Calu3 (cell line): ENCODE data around the gene DDX39B. TPM values are rescaled to one million over a fixed set of nuclear protein-coding genes. Genes with fewer than 3 reads are reported as not detected.
"Not testable (repeated sequence)": the region's sequence is repeated elsewhere in the genome, so short reads cannot be mapped to it uniquely, and the experiment has no call there.

ENCODE experiments used
- BruUV-seq: library from RNA; stranded (reverse); fragments of 400-500 nt; replicated peaks from 2 replicates; lab custom pipeline; 2021; lab: Mats Ljungman, UMichigan
- CTCF ChIA-PET: fragments of 300-600 bp; sonication (Branson Sonifier 250); formaldehyde crosslinking; loops from one replicate; lab custom pipeline; 2022; ENCODE audit warnings: antibody characterized with exemption; lab: Charles Lee
- DNase-seq: peaks from one replicate; pipeline ENCODE4 v3.0.0; 2022
- H3K27ac Mint-ChIP-seq: one replicate; pipeline ENCODE4 v1.8.0; 2022; ENCODE audit warnings: mixed read lengths; ENCODE audit not compliant: unreplicated experiment
- H3K27me3 Mint-ChIP-seq: one replicate; pipeline ENCODE4 v1.8.0; 2022; ENCODE audit warnings: mixed read lengths; ENCODE audit not compliant: unreplicated experiment
- H3K36me3 Mint-ChIP-seq: one replicate; pipeline ENCODE4 v1.8.0; 2022; ENCODE audit warnings: mild to moderate bottlenecking, moderate library complexity, mixed read lengths; ENCODE audit not compliant: insufficient read depth, unreplicated experiment
- H3K4me1 Mint-ChIP-seq: one replicate; pipeline ENCODE4 v1.8.0; 2022; ENCODE audit warnings: mild to moderate bottlenecking, low read depth, mixed read lengths; ENCODE audit not compliant: unreplicated experiment
- H3K4me3 Mint-ChIP-seq: one replicate; pipeline ENCODE4 v1.8.0; 2022; ENCODE audit warnings: mild to moderate bottlenecking, low read depth, moderate library complexity, mixed read lengths; ENCODE audit not compliant: unreplicated experiment
- H3K9me3 Mint-ChIP-seq: one replicate; pipeline ENCODE4 v1.8.0; 2022; ENCODE audit warnings: low read depth, mixed read lengths; ENCODE audit not compliant: unreplicated experiment
- CTCF ChIP-seq: fragments of 200-600 bp; IDR thresholded peaks from one replicate; pipeline ENCODE4 v1.8.0; 2022; ENCODE audit warnings: antibody characterized with exemption; ENCODE audit not compliant: unreplicated experiment
- intact Hi-C: fragments of 100-400 bp; cut with micrococcal nuclease; formaldehyde crosslinking; loops from one replicate; pipeline ENCODE4 v1.10.0; 2022; ENCODE audit not compliant: unreplicated experiment
- total RNA-seq: library from RNA; stranded (reverse); gene quantifications from 2 replicates; pipeline ENCODE4 v1.2.3, GENCODE V29; 2022

DDX39B gene
- total RNA-seq, 1 experiment from 2014 or later = 646 TPM

- Mint-ChIP-seq H3K27ac (peak overlapping the region; percentile 0), H3K9me3 (no peaks in the 10 kb centered on the region), H3K4me3 (peak overlapping the region; percentile 56), H3K4me1 (peaks cover 42% of the 10 kb centered on the region), H3K27me3 (no peaks in the 10 kb centered on the region), H3K36me3 (peaks cover 46% of the 10 kb centered on the region)
- intact Hi-C loops = loop anchor here (1.0 to 2.0 kb wide), 2 partner anchors 47 to 93 kb away; no protein-coding TSS in a partner anchor
- CTCF ChIA-PET = interaction anchor here (1.0 to 3.6 kb wide), 6 partner anchors 11 to 104 kb away, joined by 3 to 20 read pairs (median 6); partner anchors contain the start of genes DDX39B and NFKBIL1
- DNase-seq = peak; percentile 94
- peak; percentile 78 for TF ChIP-seq CTCF
- BruUV-seq = TSS peak; percentile 40
These were observed 47.7 kb downstream of the DDX39B start for GRCh38 chr6:31493875-31494694.

DNA sequence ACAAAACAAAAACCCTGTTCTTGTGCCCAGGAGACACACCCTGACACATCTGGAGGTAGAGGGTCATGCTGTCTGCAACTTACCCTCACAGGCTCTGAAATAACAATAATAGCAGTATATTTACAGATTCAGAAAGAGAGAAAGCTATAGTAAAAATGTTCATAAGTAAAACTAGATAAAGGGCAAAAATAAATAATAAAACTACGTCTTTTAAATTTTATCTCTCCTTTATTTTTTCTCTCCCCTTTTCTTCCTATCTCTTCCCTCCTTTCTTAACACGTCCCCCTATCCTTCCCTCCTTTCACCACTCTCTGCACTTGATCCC is 48.3 kb downstream of the DDX39B start:
- H3K27me3 Mint-ChIP-seq, BruUV-seq, DNase-seq, H3K9me3 Mint-ChIP-seq: not testable (repeated sequence)
- peaks cover 36% of the 10 kb centered on the region for H3K4me1 Mint-ChIP-seq
- peaks cover 40% of the 10 kb centered on the region for H3K36me3 Mint-ChIP-seq
- CTCF ChIA-PET = interaction anchor here (1.1 to 3.6 kb wide), 5 partner anchors 10 to 105 kb away, joined by 3 to 20 read pairs (median 4); partner anchors contain the start of gene DDX39B
- intact Hi-C loops = loop anchor here (1.0 to 2.0 kb wide), 2 partner anchors 48 to 93 kb away; no protein-coding TSS in a partner anchor
- peak overlapping the region; percentile 0 for H3K27ac Mint-ChIP-seq
- H3K4me3 Mint-ChIP-seq = peak overlapping the region; percentile 56

DNA sequence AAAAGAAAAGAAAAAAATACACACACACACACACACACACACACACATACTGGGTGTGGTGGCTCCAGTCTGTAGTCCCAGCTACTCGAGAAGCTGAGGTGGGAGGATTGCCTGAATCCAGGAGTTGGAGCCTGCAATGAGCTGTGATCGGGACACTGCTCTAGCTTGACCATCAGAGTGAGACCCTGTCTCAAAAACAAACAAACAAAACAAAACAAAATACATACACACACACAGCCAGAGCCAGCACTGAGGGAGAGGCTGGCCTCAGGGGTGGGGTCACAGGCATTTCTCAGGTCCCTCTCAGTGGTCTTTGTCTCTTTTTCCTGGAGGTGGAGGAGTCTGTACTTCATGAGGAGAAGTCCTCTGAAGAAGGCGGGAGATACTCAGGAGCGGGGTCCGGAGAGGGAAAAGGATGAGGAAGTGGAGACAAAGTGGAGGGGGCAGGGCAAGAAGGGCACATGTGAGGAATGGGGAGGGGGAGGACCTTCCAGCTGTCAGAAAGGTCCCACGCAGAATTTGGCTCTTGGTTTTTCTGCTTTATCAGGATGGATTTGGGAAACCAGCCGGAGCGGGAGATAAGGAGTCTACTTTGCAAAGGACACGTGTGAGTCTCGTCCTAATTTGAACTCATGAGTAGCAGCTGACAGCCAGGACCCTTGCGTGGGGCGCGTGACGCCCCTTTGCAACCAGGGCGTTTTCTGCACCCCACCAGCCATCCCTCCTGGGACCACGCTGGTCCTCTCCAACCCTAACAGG is 51.5 kb downstream of the DDX39B start:
- no peak for TF ChIP-seq CTCF
- H3K36me3 Mint-ChIP-seq = peaks cover 18% of the 10 kb centered on the region
- CTCF ChIA-PET = interaction anchor here (0.6 kb wide), 1 partner anchor 671 kb away, joined by 3 read pairs; no protein-coding TSS in a partner anchor
- intact Hi-C loops = no loop called here
- H3K9me3 Mint-ChIP-seq = no peaks in the 10 kb centered on the region
- no peak for DNase-seq
- no peaks in the 10 kb centered on the region for H3K27me3 Mint-ChIP-seq
- H3K4me1 Mint-ChIP-seq = peaks cover 13% of the 10 kb centered on the region
- H3K27ac Mint-ChIP-seq = no peak overlapping the region
- H3K4me3 Mint-ChIP-seq = no peak overlapping the region
- BruUV-seq = no TSS peak

DNA sequence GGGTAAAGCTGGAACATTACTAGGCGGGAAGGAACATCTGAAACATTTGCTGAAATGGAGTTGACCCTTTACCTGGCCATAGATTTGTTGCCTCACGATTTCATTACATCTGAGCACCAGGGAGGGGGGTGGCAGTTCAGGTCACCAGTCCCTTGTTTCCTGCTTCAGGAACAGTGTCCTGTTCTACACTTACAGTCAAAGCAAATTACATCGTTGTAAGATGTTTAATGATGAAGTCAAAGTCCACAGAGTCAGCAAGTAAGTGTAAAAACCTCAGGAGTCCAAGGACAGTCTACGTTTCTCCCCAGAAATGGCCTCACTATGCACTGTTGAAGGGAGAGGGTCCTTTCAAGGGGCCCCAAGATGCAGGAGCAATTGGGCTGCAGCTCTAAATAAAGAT is 52.7 kb downstream of the DDX39B start:
- Mint-ChIP-seq H3K4me1 (peaks cover 9% of the 10 kb centered on the region), H3K36me3 (peaks cover 6% of the 10 kb centered on the region), H3K27ac (no peak overlapping the region), H3K9me3 (no peaks in the 10 kb centered on the region), H3K4me3 (no peak overlapping the region), H3K27me3 (peaks cover 8% of the 10 kb centered on the region)
- CTCF ChIA-PET = interaction anchor here (0.6 kb wide), 2 partner anchors 124 to 643 kb away, joined by 4 to 5 read pairs; no protein-coding TSS in a partner anchor
- BruUV-seq = no TSS peak
- no peak for TF ChIP-seq CTCF
- intact Hi-C loops = no loop called here
- no peak for DNase-seq

GRCh38 chr6:31487674-31488073 is 54.1 kb downstream of the DDX39B start:
- H3K27ac Mint-ChIP-seq, H3K36me3 Mint-ChIP-seq, H3K4me1 Mint-ChIP-seq, BruUV-seq, H3K4me3 Mint-ChIP-seq, DNase-seq, H3K9me3 Mint-ChIP-seq, intact Hi-C loops, CTCF ChIA-PET: not testable (repeated sequence)
- peaks cover 10% of the 10 kb centered on the region for H3K27me3 Mint-ChIP-seq

DNA sequence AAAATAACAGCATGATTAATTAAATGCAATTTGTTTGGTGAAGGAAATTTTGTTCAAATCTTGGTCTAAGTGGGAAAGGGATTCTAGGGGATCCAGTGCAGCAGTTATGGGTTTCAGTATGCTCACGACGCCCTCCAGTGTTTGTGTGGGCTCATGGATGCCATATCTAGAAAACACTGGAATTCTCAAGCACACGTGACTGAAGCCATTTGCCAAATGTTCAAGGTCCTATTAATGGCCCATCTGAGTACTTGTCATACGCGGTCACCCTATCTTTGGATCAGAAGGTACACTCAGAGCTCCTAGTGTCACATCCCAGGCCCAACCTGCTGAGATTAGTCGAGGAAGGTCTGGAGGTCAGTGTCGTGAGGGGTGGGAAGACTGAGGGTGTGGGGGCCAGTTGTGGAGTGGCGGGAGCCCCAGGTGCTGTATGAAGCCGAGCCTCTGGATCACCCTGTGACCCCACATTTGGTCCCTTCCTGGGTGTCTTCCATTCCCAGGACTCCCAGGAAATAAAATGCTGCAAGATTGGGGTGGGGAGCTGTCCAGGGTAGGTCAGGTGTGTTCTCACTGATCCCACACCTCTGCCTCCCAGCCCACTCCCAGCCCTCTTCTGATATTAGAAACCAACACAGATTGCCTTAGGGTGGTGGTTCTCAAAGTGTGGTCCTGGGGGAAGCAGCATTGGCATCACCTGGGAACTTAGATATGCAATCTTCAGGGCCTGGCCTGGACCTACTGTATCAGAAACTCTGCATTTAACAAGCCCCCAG is 55.6 kb downstream of the DDX39B start:
- BruUV-seq, H3K9me3 Mint-ChIP-seq, DNase-seq, H3K4me3 Mint-ChIP-seq, H3K36me3 Mint-ChIP-seq, H3K27ac Mint-ChIP-seq, CTCF ChIA-PET, H3K4me1 Mint-ChIP-seq, intact Hi-C loops: not testable (repeated sequence)
- H3K27me3 Mint-ChIP-seq = peaks cover 25% of the 10 kb centered on the region
